GM20431 (cell line): Measurements from ENCODE around the gene FHIP1A.

Source experiments
- in situ Hi-C: fragments of 300-500 bp; cut with MseI, MboI; formaldehyde crosslinking; loops from one replicate; pipeline ENCODE4 v1.15.0; 2020; ENCODE audit warnings: low sequenced_read_pairs; ENCODE audit not compliant: unreplicated experiment

FHIP1A gene

DNA sequence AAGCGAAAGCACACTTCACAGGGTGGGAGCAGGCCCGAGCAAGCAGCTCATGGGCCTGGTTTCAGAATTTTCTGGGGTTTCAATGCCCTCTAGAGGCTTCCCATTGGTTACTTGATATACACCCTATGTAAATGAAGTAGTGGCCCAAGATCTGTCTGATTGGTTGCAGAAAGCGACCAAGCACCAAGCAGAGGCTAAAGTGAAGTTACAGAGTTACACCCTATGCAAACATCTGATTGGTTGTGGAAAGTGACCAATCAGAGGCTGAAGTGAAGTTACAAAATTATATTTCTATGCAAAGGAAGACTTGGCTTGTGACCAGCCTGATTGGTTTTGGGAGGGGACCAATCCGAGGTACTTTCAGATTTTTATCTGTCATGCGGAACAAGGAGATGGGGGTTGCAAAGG is 8.2 kb downstream of the FHIP1A start:
- in situ Hi-C loops: no loop called here

DNA sequence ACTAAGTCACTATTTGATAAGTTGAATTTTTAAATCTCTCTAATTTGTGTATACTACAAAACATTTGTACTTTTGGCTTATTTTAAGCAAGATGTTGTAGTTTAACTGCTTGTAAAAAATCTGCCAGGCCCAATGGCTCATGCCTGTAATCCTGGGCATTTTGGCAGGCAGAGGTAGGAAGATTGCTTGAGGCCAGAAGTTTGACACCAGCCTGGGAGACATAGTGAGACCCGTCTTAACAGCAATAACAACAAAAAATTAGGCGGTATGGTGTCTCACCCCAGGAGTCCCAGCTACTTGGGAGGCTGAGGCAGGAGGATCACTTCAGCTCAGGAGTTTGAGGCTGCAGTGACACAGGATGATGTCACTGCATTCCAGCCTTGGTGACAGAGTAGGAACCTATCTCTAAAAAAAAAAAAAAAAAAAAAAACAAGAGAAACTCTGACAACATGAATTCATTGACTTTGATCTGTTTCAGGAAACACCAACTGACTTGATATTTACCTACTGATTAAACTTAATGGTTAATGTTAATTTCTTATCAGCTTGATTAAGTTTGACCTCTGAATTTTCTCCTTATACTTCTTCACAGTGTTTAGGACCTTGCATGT is 8.9 kb downstream of the FHIP1A start:
- in situ Hi-C loops: no loop called here

DNA sequence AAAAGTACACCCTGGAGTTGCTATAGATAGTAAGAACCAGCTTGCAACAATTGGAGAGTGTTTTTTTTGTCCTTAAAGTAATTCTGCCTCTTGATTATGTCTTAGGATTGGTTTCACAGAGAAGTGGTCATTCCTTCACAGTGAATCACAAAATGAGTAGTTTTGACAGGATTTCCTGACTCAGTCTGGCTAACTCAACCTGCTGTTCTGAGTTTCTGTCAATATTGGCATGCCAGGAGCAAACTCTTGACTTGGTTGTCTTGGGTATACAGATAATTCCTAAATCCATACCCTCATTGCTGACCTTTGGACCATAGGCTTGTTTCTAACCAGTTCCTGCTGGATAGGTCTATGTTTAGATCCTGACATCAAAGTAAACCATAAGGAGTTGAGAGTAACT is 9.4 kb downstream of the FHIP1A start:
- in situ Hi-C loops: no loop called here

DNA sequence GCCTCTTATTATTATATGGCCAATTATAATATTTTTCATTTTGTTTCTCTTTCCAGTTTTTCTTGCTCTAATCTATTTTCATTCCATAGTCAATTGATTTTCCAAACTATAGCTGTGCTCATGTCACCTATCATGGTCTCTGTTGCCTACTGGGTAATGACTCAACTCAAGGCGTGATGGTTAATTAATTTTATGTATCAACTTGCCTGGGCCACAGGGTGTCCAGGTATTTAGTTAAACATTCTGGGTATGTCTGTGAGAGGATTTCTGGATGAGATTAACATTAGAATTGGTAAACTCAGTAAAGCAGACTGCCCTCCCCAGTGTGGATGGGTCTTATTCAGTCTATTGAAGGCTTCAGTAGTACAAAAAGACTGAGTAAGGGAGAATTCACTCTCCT is 9.9 kb downstream of the FHIP1A start:
- in situ Hi-C loops: no loop called here

DNA sequence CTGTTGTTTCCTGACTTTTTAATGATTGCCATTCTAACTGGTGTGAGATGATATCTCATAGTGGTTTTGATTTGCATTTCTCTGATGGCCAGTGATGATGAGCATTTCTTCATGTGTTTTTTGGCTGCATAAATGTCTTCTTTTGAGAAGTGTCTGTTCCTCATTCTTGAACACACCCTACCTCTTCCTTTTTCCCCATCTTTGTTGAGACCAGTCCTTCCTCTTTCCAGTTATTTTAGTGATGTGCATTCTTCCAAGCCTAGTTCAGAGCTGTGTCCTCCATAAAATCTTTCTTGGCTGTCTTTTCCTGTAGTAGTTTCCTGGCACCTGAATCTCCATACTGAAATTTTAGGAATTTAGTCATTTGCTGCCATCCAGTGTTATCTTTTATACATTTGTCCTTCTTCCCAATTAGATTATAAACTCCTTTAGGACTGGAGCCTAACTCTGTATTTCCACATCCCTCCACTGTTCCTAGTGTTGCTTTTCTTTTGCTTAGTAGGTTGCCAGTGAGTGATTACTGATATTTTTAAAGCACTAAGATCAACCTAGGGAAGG is 11.4 kb downstream of the FHIP1A start:
- in situ Hi-C loops: no loop called here

DNA sequence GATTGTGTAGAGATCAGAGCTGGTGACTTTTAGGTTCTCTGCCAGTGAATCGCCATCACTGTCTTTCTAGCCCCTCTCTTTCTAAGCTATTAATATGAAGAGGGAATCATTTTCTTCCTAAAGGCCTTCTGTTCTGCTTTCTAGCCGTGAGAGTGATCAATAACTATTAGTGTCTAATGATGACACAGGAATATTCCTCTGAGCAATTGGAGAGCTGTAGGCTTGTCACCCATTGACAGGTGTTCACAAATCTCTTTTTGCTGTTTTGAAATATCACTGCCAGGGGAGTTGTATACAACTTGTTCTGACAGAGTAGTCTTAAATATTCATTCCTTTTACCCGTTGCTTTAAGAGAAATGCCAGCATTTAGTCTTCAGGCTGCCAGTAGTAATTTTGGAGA is 13.9 kb downstream of the FHIP1A start:
- in situ Hi-C loops: no loop called here

DNA sequence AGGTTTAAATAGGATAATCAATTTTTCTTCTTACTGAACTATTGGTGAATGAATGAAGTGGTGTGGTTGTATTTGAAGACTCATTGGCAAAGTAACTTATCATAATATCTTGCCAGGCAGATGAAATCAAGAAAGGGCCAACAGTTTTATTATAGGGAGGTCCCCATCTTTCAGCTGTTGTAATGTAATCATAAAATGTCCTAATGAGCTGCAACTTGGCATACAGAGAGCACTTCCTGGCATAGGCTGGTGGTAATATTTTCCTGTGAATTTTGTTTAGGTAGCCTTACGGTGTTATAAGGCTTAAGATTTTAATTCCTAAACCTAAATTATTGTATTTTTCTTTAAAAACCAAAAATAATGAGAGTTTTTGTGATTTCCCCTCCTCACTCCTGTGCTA is 17.5 kb downstream of the FHIP1A start:
- in situ Hi-C loops: no loop called here

DNA sequence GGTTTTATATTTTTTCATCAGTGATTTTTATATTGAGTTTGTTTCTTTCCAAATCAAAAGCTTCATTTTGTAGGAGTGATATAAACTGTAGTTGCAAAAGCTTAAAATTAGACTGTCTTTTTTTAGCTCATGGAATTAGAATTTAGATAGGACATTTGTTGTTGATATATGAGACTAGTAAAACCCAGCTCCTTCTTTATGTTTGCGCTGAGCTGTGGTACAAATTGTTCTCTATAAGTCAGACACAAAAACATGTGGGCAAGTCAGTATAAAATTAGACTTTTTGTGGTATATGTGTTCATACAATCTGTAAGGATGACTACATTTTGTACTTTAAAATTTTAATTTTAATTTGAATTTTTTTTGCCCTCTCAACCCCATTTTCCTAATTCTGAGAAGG is 18.3 kb downstream of the FHIP1A start:
- in situ Hi-C loops: no loop called here

DNA sequence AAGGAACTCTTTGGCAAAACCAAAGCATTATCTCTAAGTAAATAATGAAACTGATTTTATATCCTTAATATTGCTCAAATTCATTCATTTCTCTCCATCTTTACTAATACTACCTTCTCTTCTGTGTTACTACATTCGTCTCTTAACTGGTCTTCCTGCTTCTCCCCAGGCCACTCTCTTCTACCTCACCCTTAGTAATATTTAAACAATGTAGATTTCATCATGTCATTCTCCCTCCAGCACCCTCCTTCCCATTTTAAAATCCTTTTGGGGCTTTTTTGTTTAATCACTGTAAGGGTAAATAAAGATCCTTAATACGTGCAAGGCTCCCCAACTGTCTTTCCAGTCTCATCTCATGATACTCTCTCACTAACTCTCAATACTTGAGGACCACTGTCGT is 19.4 kb downstream of the FHIP1A start:
- in situ Hi-C loops: no loop called here

DNA sequence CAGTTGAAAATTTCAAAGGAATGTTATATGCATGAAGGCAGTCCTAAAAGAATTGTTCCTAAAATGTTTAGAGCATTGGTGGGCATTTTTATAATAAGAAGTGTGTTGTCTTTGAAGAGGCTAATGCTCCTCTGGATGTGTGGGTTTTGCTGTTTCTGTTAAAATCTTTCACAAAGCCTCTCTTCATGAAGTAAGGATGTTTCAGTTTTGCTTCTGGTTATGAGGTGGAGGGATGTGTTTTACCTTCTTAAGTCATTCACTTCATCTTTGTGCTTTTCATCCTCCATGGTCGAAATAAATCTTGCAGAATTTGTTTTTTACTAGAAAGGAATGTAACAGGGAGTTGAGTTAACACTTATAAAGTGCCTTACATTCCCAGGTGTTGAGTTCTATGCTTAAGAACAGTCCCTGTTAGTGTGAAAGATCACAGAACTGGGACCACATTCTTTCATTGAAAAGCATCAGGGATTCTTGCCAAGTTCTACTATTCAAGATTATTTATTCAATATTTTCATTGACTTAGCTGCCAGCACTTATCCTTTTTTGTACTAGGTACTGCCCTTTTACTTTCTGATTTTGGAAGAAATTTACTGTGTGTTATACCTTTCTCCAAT is 21.1 kb downstream of the FHIP1A start:
- in situ Hi-C loops: no loop called here

DNA sequence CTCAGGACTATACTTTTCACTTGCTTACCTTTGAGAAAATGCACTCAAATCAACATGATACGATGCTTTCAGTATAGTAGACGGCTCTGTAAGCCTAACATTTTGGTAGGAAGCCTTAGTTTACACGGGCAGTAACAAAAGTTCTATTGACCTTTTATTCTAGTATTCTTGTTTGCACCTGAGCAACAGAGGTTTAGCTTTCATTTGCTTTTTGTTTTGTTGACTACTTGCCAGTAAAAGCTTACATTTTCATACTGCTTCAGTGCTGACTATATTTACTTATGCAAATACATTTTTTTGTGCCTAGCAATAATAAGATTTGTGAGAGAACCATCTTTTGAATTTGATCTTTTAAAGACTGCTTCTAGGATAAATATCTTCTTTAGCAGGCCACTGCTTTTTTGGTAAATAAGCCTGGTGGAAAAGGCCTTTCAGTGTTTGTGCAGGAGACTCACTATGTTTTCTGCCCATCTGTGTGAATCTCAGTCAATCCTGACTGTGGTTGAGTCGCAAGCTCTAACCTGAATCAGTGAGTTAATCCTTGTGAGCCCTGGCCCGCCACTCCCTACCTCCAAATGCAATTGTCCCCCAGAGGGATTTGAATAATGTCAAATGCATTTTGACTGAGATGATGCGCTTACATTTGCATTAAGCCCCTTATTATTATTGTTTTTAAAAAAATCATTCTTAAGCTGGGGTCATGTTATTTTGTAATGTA is 21.9 kb downstream of the FHIP1A start:
- in situ Hi-C loops: no loop called here

DNA sequence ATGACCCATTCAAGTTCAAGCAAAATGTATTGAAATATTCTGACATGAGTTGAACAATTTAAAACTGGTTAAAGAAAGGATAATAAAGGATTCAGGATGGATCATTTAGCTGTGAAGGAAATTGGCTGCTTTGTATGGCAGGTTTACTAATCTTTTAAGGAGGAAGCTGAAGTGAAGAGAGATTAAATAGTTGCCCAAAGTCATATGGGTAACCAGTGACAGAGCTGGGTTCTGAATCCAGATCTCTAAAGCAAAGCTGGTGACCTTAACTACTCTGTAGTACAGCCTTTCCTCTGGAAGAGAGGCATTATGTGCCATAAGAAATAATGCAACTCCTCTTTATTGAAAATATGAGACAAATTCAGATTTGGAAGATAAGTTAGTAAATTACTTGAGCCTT is 22.8 kb downstream of the FHIP1A start:
- in situ Hi-C loops: no loop called here

DNA sequence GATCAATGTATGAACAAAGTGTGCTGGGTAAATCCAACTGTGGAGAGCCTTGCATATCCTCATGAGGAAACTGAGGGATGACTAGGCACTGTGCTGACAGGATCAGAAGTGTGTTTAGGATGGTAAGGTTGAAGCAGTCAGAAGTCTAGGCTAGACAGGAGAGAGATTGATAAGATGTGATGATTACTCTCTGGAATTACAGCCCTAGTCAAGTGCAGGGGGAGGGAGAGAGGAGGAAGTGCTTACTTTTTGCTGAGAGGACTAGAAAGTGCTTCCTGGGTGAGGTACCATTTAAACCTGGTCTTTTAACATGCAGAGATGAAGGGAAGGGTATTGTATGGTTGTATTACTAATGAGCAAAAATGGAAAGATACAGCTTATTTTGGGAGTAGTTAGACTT is 23.7 kb downstream of the FHIP1A start:
- in situ Hi-C loops: no loop called here

DNA sequence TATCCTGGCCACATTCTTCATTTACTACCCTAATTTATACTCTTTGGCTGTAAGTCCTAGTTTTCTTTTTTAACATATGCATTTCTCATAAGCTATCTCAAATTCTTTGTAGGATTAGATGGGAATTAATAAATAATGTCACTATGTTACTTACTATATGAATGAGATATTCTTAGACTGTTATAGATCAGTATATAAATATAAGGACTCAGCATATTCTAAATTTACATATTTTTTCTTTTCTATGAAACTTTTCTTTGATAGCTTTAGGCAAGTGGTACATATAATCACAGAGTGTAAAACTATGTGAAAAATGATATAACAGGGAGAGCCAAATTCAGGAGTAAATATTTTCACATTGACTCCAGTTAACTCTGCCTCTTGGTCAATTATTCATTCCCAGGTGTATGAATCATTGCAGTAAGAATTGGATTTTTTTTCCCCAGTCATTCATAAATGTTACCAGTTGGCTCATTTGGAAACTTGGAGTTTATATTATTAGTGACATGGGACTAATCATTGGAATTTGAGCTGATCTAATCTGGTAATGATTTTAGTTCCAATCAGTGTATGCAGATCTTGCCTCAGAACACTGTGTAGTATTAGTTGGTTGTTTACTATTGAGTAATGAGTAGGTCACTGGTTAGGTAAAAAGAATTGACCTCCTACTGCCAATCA is 25.3 kb downstream of the FHIP1A start:
- in situ Hi-C loops: no loop called here

DNA sequence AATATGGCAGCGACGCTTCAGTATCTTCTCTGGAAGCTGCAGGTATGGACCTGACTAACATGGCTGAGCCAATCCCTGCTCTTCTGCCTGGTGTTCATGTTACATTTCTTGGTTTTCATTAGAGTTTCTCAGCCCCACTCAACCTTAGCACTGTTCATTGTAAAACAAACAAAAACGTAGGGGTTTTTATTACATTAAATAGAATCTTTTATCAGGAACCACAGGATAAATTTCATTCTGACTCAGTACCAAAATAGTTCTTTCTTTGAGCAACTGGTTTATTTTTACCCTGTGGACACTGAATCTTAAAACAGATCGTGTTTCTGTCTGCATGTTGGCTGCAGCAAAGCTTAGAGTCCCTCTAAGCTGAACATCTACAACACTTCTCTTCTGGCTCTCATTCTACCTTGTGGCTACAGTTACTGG is 27.1 kb downstream of the FHIP1A start:
- in situ Hi-C loops: no loop called here

DNA sequence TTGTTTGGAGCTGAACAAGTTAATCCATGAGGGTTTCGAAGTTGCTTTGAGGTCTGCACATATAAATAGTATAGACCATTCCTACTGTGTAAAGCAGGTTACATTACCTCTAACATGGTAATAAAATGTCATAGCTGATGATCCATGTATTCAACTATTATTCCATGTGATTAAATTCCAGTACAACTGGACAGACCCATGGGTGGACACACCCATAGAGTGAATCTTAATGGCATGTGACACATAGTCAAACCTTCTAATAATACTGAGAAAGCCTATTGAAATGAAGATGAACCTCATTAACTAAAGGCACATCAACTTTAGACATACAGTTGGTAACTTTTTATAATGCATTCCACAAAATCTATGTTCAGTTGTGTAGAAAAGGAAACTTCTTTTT is 28.5 kb downstream of the FHIP1A start:
- in situ Hi-C loops: no loop called here

DNA sequence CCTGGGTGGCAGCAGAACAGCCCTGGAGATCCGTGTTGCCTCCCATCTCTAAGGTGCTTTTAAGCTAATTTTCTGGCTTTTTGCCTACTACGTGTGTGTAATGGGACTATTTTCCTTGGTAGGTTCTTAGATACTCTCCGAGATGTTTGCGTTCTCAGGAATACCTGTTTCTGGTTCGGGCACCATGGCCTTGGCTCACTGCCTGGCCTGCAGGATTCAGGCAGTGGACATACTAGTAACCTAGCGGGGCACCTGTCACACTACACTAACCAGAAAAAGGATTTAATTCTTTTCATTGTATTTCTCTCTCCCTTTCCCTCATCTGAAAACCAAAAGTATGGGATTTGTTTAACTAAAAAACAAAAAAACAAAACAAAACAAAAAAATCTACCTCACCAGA is 29.2 kb downstream of the FHIP1A start:
- in situ Hi-C loops: no loop called here

DNA sequence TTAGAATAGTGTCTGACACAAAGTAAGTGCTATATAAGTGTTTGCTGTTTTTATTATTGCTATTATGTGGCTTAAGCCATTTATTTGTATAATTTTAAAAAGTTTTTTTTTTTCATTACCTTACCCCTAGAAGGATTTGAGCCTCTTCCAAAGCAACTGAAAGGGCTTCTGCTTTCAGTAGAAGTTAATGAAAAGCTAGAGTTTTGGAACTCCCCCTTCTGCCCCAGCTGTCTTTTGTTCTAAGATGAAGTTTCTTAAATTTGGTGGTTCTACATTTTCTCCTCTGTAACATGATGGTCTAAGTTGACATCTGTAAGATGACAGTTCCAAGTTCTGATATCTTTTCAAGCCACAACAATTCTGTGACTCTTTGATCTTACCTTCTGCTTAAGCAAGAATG is 30.3 kb downstream of the FHIP1A start:
- in situ Hi-C loops: no loop called here

DNA sequence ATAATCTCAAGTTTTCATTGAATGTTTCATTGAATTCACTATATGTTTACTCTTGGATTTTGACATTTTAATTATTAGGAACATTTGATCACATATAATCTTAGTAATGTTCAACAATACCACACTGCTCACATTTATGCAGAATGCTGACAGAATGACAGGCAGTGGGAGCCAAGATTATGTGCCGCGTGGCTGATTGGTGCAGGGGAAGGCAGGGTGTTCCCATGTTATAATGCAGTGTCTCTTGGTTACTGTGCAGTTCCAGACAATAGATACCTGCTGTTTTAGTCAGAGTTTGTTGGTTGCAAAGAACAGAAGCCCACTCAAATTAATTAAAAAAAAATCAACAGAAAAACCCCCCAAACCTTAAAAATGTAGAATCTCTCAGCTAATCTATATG is 33.0 kb downstream of the FHIP1A start:
- in situ Hi-C loops: no loop called here

DNA sequence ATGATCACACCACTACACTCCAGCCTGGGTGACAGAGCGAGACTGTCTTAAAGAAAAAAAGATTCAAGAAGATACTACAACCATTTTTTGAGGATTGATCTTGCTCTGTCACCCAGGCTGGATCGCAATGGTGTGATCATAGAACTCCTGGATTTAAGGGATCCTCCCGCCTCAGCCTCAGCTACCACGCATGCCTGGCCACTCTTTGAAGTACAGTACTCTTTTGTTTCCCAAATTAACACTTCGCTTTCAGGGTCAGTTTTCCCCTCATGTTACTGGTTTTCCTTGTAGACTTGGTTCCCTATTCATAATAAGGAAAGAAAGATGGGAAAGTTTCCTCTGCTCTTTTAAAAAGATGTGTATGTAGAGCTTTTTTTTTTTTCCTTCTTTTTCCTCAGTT is 34.3 kb downstream of the FHIP1A start:
- in situ Hi-C loops: no loop called here

DNA sequence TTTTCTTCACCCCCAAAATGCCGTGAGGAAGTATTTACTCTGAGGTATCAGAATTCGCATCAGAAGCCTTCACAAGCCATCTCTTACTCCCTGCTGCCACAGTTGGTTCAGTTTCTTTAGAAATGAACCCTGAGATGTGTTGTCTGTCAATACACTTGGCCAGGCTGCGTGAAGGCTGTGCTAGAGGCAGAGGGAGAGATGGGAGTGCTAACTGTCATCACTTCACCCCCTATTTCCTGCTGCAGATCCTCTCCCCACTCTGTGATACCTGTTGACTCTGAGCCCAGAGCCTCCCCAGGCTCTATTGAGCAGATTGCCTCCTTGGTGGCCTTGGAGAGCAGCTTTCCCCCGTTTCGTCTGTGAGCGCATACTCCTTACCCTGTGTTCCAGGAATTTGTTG is 34.8 kb downstream of the FHIP1A start:
- in situ Hi-C loops: no loop called here
